H1 (cell line): ENCODE measurements around the gene TRABD2B. TPM values are rescaled to one million over a fixed set of nuclear protein-coding genes. Genes with fewer than 3 reads are reported as not detected.

Experiments
- CTCF ChIA-PET: fragments of 300-600 bp; sonication (Branson Sonifier 250); formaldehyde crosslinking; loops from one replicate; lab custom pipeline; 2021; ENCODE audit not compliant: partially characterized antibody; lab: Charles Lee
- POLR2A ChIA-PET: fragments of 300-600 bp; sonication (Branson Sonifier 250); formaldehyde crosslinking; loops from one replicate; lab custom pipeline; 2021; ENCODE audit warnings: inconsistent platforms; ENCODE audit not compliant: partially characterized antibody; lab: Charles Lee
- DNase-seq, 2 experiments: peaks; one replicate each; pipeline versions ENCODE4 v3.0.0 to v3.0.0-alpha.2; 2010 to 2022; ENCODE audit warnings: low spot score in 2 of 2, low read depth in 1 of 2, mixed read lengths in 1 of 2
- FAIRE-seq: peaks from 2 replicates; lab custom pipeline; 2011; peaks lifted over from hg19 to GRCh38; lab: Jason Lieb, UNC
- H2AFZ ChIP-seq: 2 replicates; pipeline ENCODE4 v1.8.1; 2012; ENCODE audit warnings: low read length, inconsistent platforms
- H2AK5ac ChIP-seq: 2 replicates; pipeline ENCODE4 v1.6.1; 2013; ENCODE audit warnings: low read depth, low read length
- H2BK120ac ChIP-seq: replicated peaks from 2 replicates; pipeline ENCODE3; 2013; ENCODE audit warnings: low read depth, low read length, inconsistent platforms
- H2BK12ac ChIP-seq: 2 replicates; pipeline ENCODE4 v1.6.1; 2013; ENCODE audit warnings: low read depth, low read length
- H2BK15ac ChIP-seq: 2 replicates; pipeline ENCODE4 v1.6.1; 2013; ENCODE audit warnings: low read length
- H2BK20ac ChIP-seq: 2 replicates; pipeline ENCODE4 v1.6.1; 2013; ENCODE audit warnings: low read length
- H2BK5ac ChIP-seq: 2 replicates; pipeline ENCODE4 v1.6.1; 2013; ENCODE audit warnings: low read depth, low read length
- H3K14ac ChIP-seq: 2 replicates; pipeline ENCODE4 v1.6.1; 2013; ENCODE audit warnings: inconsistent platforms; ENCODE audit not compliant: insufficient read length
- H3K18ac ChIP-seq: 2 replicates; pipeline ENCODE4 v1.6.1; 2013; ENCODE audit warnings: low read length; ENCODE audit errors: extremely low read depth
- H3K23ac ChIP-seq: 2 replicates; pipeline ENCODE4 v1.6.1; 2013; ENCODE audit warnings: inconsistent platforms; ENCODE audit not compliant: insufficient read length
- H3K23me2 ChIP-seq: 2 replicates; pipeline ENCODE4 v1.6.1; 2013; ENCODE audit warnings: low read depth, low read length
- H3K27ac ChIP-seq: 2 replicates; pipeline ENCODE4 v1.6.1; 2011; ENCODE audit warnings: low read depth, low read length, inconsistent platforms
- H3K27me3 ChIP-seq, 4 experiments: replicated peaks in 1 of 4; 1 replicate in 1 of 4; 2 replicates in 3 of 4; pipeline versions ENCODE4 v1.6.1 to v1.8.1; 2011 to 2013; ENCODE audit warnings: low read length in 3 of 4, mild to moderate bottlenecking in 3 of 4, inconsistent platforms in 2 of 4, mixed read lengths in 2 of 4, moderate library complexity in 1 of 4; ENCODE audit not compliant: control insufficient read depth in 3 of 4, insufficient read depth in 3 of 4; ENCODE audit errors: extremely low read depth in 1 of 4
- H3K36me3 ChIP-seq, 4 experiments: 2 replicates each; pipeline versions ENCODE4 v1.6.1 to v1.8.1; 2011 to 2013; ENCODE audit warnings: mild to moderate bottlenecking in 4 of 4, low read length in 3 of 4, moderate library complexity in 2 of 4, control low read depth in 1 of 4, inconsistent platforms in 1 of 4; ENCODE audit not compliant: insufficient read depth in 4 of 4, control insufficient read depth in 2 of 4
- H3K4ac ChIP-seq: replicated peaks from 2 replicates; pipeline ENCODE3; 2013; ENCODE audit warnings: low read length, low read depth, mixed read lengths, inconsistent platforms; ENCODE audit not compliant: insufficient read length
- H3K4me1 ChIP-seq, 4 experiments: replicated peaks in 1 of 4; 1 replicate in 1 of 4; 2 replicates in 3 of 4; pipeline versions ENCODE4 v1.6.1 to v1.8.1; 2011 to 2013; ENCODE audit warnings: low read length in 3 of 4, inconsistent platforms in 2 of 4, mixed read lengths in 1 of 4; ENCODE audit not compliant: insufficient read depth in 4 of 4, control insufficient read depth in 3 of 4
- H3K4me2 ChIP-seq, 2 experiments: 2 replicates each; pipeline versions ENCODE4 v1.6.1 to v1.8.1; 2011 to 2013; ENCODE audit warnings: low read depth in 2 of 2, low read length in 2 of 2, control low read depth in 1 of 2, inconsistent platforms in 1 of 2, mild to moderate bottlenecking in 1 of 2; ENCODE audit not compliant: insufficient read depth in 1 of 2
- H3K4me3 ChIP-seq, 4 experiments: fragments of 200-600, 300-600 bp in 1 of 4; sonication (generic), shearing (Covaris generic), sonication (Bioruptor Twin) in 1 of 4; 2 replicates each; pipeline versions ENCODE4 v1.5.1 to v1.8.1; 2011 to 2016; ENCODE audit warnings: low read length in 4 of 4, low read depth in 3 of 4, control low read depth in 2 of 4, inconsistent platforms in 2 of 4, mild to moderate bottlenecking in 2 of 4, mixed read lengths in 1 of 4, moderate library complexity in 1 of 4; ENCODE audit not compliant: insufficient read depth in 2 of 4; ENCODE audit errors: extremely low read depth in 1 of 4
- H3K56ac ChIP-seq: replicated peaks from 2 replicates; pipeline ENCODE3; 2013; ENCODE audit warnings: low read depth, mild to moderate bottlenecking, mixed read lengths, low read length, inconsistent platforms; ENCODE audit not compliant: insufficient read length
- H3K79me1 ChIP-seq: 2 replicates; pipeline ENCODE4 v1.6.1; 2013; ENCODE audit warnings: low read depth, low read length, control low read depth
- H3K79me2 ChIP-seq, 2 experiments: 2 replicates each; pipeline versions ENCODE4 v1.6.1 to v1.8.1; 2012 to 2013; ENCODE audit warnings: low read length in 2 of 2, mild to moderate bottlenecking in 2 of 2, inconsistent platforms in 1 of 2; ENCODE audit not compliant: insufficient read depth in 2 of 2, control insufficient read depth in 1 of 2
- H3K9ac ChIP-seq, 4 experiments: replicated peaks in 1 of 4; 1 replicate in 1 of 4; 2 replicates in 3 of 4; pipeline versions ENCODE4 v1.6.1 to v1.8.1; 2011 to 2013; ENCODE audit warnings: low read depth in 3 of 4, low read length in 3 of 4, control low read depth in 2 of 4, mild to moderate bottlenecking in 2 of 4, moderate library complexity in 2 of 4, inconsistent platforms in 1 of 4; ENCODE audit errors: extremely low read depth in 1 of 4
- H3K9me3 ChIP-seq, 2 experiments: 2 replicates each; pipeline versions ENCODE4 v1.6.1 to v1.8.1; 2012 to 2013; ENCODE audit warnings: mild to moderate bottlenecking in 2 of 2, moderate library complexity in 2 of 2, control low read depth in 1 of 2, inconsistent platforms in 1 of 2, low read depth in 1 of 2, low read length in 1 of 2, mixed read lengths in 1 of 2; ENCODE audit not compliant: insufficient read depth in 2 of 2
- H4K20me1 ChIP-seq, 2 experiments: replicated peaks in 1 of 2; 2 replicates each; pipeline versions ENCODE3 to v1.8.1; 2011 to 2013; ENCODE audit warnings: inconsistent platforms in 2 of 2, low read length in 2 of 2, mild to moderate bottlenecking in 1 of 2; ENCODE audit not compliant: insufficient read depth in 2 of 2, control insufficient read depth in 1 of 2
- H4K5ac ChIP-seq: 2 replicates; pipeline ENCODE4 v1.6.1; 2013; ENCODE audit warnings: low read length, low read depth, mixed read lengths, inconsistent platforms; ENCODE audit not compliant: insufficient read length
- H4K8ac ChIP-seq: 2 replicates; pipeline ENCODE4 v1.8.0; 2013; ENCODE audit warnings: mild to moderate bottlenecking, moderate library complexity, low read length, inconsistent platforms; ENCODE audit not compliant: insufficient read depth; ENCODE audit errors: extremely low read depth
- H4K91ac ChIP-seq: replicated peaks from 2 replicates; pipeline ENCODE3; 2013; ENCODE audit warnings: low read length, mixed read lengths, inconsistent platforms; ENCODE audit not compliant: insufficient read length
- BCL11A ChIP-seq, 2 experiments: IDR thresholded peaks; one replicate each; pipeline ENCODE4 v1.6.1; 2011; ENCODE audit warnings: low read depth in 2 of 2, low read length in 2 of 2, mild to moderate bottlenecking in 2 of 2
- KDM4A ChIP-seq: IDR thresholded peaks from one replicate; pipeline ENCODE4 v1.7.1; 2012; ENCODE audit warnings: low read depth, mild to moderate bottlenecking, moderate library complexity, low read length, inconsistent platforms; ENCODE audit not compliant: severe bottlenecking
- NANOG ChIP-seq: IDR thresholded peaks from 2 replicates; pipeline ENCODE4 v1.6.1; 2011; ENCODE audit warnings: low read length, low read depth, mild to moderate bottlenecking, inconsistent platforms; ENCODE audit not compliant: insufficient read depth, poor library complexity, severe bottlenecking
- RAD21 ChIP-seq, 2 experiments: IDR thresholded peaks in 1 of 2; conservative IDR thresholded peaks in 1 of 2; 2 replicates each; pipeline ENCODE4 v1.6.1; 2011; ENCODE audit warnings: low read depth in 2 of 2, low read length in 2 of 2, improper control_type of control experiment in 1 of 2, inconsistent platforms in 1 of 2, mild to moderate bottlenecking in 1 of 2, moderate library complexity in 1 of 2
- SP2 ChIP-seq: IDR thresholded peaks from 2 replicates; pipeline ENCODE4 v1.6.1; 2012; ENCODE audit warnings: mild to moderate bottlenecking, low read length, inconsistent platforms
- SRF ChIP-seq: IDR thresholded peaks from 2 replicates; pipeline ENCODE4 v1.6.1; 2011; ENCODE audit warnings: mild to moderate bottlenecking, low read depth, low read length, moderate library complexity
- TBP ChIP-seq: IDR thresholded peaks from 2 replicates; pipeline ENCODE4 v1.6.1; 2011; ENCODE audit warnings: low read depth, low read length, improper control_type of control experiment
- TCF12 ChIP-seq: IDR thresholded peaks from 2 replicates; pipeline ENCODE4 v1.6.1; 2011; ENCODE audit warnings: low read depth, mild to moderate bottlenecking, low read length
- WGBS, 2 experiments: shearing (Covaris generic) in 1 of 2; methylation state at CpG; one replicate each; pipeline versions ENCODE4 v1.1.6 to v1.1.7; 2013 to 2015; ENCODE audit warnings: low lambda C conversion rate in 2 of 2, mixed read lengths in 2 of 2, inconsistent platforms in 1 of 2, low coverage in 1 of 2, missing lambda C conversion rate in 1 of 2; ENCODE audit not compliant: insufficient replicate concordance in 2 of 2, insufficient coverage in 1 of 2, insufficient read length in 1 of 2; ENCODE audit errors: extremely low coverage in 1 of 2, missing lambda C conversion rate in 1 of 2; 5-methylcytosine and 5-hydroxymethylcytosine counted together
- polyA plus RNA-seq, 7 experiments: library from polyadenylated mRNA; depleted of rRNA in 3 of 7; stranded (reverse) in 5 of 7; unstranded in 2 of 7; fragments of >200 nt in 5 of 7; fragments of 200-250 nt in 2 of 7; gene quantifications; 1 replicate in 5 of 7; 2 replicates in 1 of 7; 4 replicates in 1 of 7; pipeline versions ENCODE4 v1.2.1 to v1.2.3, GENCODE V29; 2011 to 2013; ENCODE audit warnings: missing spikeins in 2 of 7, mixed read lengths in 2 of 7
- total RNA-seq: library from RNA; stranded (reverse); fragmentation: NEBNext Ultra II Directional; extraction: Animal tissue kit (Norgen Biotek cat#: 25700); gene quantifications from 2 replicates; pipeline ENCODE4 v1.2.1, GENCODE V29; 2021
- TF ChIP-seq, protein P1 (sequence below): IDR thresholded peaks from 2 replicates; pipeline ENCODE4 v1.6.1; 2012; ENCODE audit warnings: inconsistent platforms

The TRABD2B gene
- total and polyA plus RNA-seq, 2 of the 8 experiments (the other 6 are each of a cell fraction or from before 2014, with no cell fraction given) = 0.95 to 3.4 TPM

DNA sequence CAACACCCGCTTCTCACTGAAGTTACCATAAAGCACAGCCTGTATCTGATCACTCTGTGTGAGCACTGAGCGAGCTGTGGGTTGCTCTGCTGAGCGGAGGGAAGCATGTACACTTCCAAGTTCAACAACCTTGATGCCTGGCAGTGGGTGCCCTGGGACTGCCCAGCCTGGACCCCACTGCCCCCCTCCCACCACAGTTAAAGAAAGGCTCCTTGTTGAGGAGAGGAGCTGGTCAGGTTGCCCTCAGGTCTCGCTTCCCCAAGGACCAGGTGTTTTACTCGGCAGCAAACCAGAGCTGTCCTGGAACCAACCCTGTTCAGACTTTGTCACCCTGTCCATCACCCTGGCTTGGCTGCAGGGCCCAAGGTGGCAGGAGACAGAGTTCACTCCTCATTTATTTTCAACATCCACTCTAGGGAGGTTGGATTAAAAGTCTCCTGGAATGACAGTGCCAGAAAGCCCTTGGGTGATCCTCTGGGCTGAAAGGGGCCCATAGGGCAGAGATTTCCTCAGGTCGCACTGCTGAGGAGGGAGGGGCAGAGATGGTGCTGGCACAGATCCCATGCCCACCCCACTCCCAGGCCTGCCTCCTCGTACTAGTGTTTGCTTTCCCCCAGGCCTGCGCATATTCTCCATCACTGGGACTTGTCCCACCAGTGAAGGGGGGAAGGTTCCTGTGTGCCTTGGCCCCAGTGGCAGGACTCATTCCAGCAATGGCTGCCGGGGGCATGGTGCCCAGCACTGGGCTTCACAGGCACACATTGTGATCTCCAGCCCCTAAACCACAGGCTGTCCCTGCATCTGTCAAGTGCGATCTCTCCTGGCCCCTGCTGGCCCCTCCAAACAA is 101.7 kb downstream of the TRABD2B start:
- Histone ChIP-seq H3K18ac (peak overlapping the region; percentile 81), H3K36me3 (no peaks in the 10 kb centered on the region), H3K23me2 (no peaks in the 10 kb centered on the region), H3K14ac (no peak overlapping the region), H2AK5ac (no peak overlapping the region), H3K4ac (no peak overlapping the region), H3K23ac (no peak overlapping the region), H3K27ac (no peak overlapping the region), H4K5ac (no peak overlapping the region), H3K9ac (no peak overlapping the region), H4K91ac (peak overlapping the region; percentile 51), H2BK12ac (peak overlapping the region; percentile 92; the same call in 1 of the 2 replicates), H3K9me3 (no peaks in the 10 kb centered on the region), H3K4me1 (peaks cover 18 to 39% (median 28%) of the 10 kb centered on the region in 4 experiments), H3K79me1 (no peaks in the 10 kb centered on the region), H3K4me3 (peak overlapping the region in 1 of 4 experiments; percentile 8; a peak in 1 of 8 replicates), H4K8ac (no peak overlapping the region; the same call in 1 of the 2 replicates), H3K27me3 (no peaks in the 10 kb centered on the region), H2AFZ (no peak overlapping the region), H3K79me2 (no peaks in the 10 kb centered on the region), H4K20me1 (no peaks in the 10 kb centered on the region), H3K56ac (no peak overlapping the region), H2BK120ac (no peak overlapping the region), H2BK15ac (peak overlapping the region; percentile 62; the same call in 1 of the 2 replicates), H3K4me2 (peak overlapping the region; percentile 34 to 52; a peak in 3 of 4 replicates), H2BK20ac (peak overlapping the region; percentile 81; the same call in 1 of the 2 replicates), H2BK5ac (peak overlapping the region; percentile 62; the same call in 1 of the 2 replicates)
- CTCF ChIA-PET = interaction anchor here (1.0 to 2.0 kb wide), 3 partner anchors 13 to 140 kb away, joined by 3 to 5 read pairs (median 4); no protein-coding TSS in a partner anchor
- DNase-seq (no peak), FAIRE-seq (no peak)
- POLR2A ChIA-PET = no interaction called here
- TF ChIP-seq TCF12 = no peak
- no peak for TF ChIP-seq SRF
- TF ChIP-seq RAD21 (IDR thresholded peaks at IDR 0.05 in 1 of 2, conservative IDR thresholded peaks at IDR 0.05 in 1 of 2; ENCODE audit: low read depth in 2 of 2, low read length in 2 of 2) = no peak
- TF ChIP-seq TBP = no peak
- TF ChIP-seq NANOG = no peak
- TF ChIP-seq, protein P1, sequence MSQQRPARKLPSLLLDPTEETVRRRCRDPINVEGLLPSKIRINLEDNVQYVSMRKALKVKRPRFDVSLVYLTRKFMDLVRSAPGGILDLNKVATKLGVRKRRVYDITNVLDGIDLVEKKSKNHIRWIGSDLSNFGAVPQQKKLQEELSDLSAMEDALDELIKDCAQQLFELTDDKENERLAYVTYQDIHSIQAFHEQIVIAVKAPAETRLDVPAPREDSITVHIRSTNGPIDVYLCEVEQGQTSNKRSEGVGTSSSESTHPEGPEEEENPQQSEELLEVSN = no peak
- no peak for TF ChIP-seq BCL11A (IDR thresholded peaks at IDR 0.05; ENCODE audit: low read depth in 2 of 2, low read length in 2 of 2)
- no peak for TF ChIP-seq SP2
- no peak for TF ChIP-seq KDM4A
- 80% methylated on average over 9 of the region's 10 CpGs; no CpG with 5 or more reads in 1 of the 2 experiments for whole genome bisulfite sequencing, 2 experiments
